ENCODE data around the gene SLC9C1.

Gene SLC9C1

DNA sequence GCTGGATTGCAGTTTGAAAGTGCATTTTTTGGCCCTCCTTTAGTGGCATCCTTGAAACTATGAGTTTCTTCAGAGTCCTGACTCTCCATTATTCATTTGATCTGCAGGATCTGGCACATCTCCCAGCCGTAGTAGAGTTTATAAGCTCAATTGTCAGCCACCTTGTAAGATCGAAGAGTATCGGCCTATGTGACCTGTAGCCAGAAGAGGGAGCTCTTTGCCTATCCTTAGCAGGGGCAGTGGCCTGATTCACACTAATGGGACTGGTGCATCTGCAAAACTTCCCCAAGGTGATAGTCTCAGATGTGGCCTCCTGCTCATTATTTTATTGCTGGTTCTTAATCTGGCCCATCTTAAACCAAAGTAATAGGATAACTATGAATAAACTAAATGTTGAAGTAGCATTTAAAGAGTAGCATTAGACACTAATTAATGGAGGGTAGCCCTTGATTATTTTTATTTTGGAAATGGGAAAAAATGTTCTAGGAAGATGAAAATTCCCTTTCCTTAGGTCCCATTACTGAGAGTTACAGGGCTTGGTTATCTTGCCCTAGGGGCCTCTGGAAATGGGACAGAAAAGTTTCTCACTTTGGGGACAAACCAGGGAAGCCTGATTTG is 182.1 kb downstream of the SLC9C1 start:
- DNase-seq (ENCODE audit: low read depth) = peak; percentile 21

- DNase-seq (ENCODE audit: low read depth) = no peak
Measured at GRCh38 chr3:112109322-112109721, 184.7 kb downstream of the SLC9C1 start.

DNA sequence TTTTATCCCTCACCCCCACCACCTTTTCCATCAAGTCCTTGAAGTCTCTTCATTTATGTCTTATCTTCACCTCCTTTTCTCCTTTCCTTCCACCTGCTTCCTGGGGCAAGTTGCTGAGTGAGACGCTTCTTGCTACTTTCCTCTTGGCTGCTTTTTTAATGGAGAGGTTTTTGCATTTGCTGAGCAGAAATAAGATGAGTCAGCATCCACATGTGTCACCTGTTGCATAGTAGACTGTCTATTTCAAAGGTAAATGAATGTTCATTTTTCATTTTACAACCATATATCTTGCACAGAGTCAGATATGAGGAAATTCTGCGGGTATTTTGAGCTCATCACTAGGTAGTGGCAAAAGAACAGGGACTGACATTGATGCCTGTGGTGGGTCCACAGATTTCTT is 189.2 kb downstream of the SLC9C1 start:
- DNase-seq (ENCODE audit: low read depth) = no peak

DNA sequence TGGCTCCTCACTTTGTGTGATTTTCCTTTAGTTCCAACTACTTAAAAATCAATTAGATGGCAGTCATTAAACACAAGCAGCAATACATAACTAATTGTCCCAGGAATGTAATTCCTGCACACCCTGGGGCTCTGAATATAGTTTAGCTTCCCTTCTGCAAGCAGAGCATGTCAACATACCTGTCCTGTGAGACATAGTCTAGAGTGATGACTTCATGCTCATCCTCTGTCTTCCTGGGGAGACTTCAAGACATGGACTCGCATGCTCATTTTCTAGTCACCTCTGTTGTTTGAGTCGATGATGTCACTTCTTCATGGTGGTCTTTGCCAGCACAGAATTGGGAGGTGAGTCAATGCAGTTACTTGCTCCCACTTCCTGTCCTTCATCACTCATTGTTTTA is 192.1 kb downstream of the SLC9C1 start:
- DNase-seq (ENCODE audit: low read depth) = no peak

- no peak for DNase-seq (ENCODE audit: low read depth)
Measured at GRCh38 chr3:112097378-112097777, 196.6 kb downstream of the SLC9C1 start.

- no peak for DNase-seq (ENCODE audit: low read depth)
Measured at GRCh38 chr3:112096176-112096575, 197.8 kb downstream of the SLC9C1 start.

GRCh38 chr3:112095731-112096130 is 198.3 kb downstream of the SLC9C1 start:
- DNase-seq (ENCODE audit: low read depth) = no peak

- no peak for DNase-seq (ENCODE audit: low read depth)
Measured at GRCh38 chr3:112093180-112093522, 200.9 kb downstream of the SLC9C1 start.

DNA sequence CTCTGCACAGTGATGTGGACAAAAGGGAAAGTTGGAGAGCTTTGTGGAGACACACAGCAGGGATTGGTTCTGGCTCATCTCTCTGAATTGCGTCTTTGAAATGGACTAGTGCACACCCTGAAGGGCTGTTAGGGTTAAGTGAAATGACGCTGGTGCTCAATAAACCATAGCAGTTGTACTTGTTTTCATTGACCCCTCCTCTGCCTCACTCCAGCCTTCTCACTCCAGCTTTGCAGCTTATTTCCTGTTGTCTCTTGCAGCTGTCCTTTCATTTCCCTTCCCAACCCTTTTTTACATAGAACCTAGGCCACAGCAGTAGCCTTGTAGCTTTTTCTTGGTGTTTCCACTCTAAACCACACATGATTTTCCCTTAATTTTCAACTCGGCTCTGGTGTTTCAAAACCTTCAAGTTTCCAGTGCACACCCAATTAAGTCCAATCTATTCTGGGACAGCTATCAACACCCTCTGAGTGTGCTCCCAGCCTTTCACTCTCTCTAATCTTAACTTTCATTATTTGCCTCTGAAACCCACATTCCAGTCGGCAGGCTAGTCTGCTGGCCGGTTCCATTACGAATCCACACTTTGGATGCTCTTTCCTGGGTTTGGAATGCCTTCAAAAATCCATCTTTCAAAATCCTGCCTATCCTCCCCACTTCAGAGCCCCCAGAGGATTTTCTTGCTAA is 201.4 kb downstream of the SLC9C1 start:
- DNase-seq (ENCODE audit: low read depth) = no peak

GRCh38 chr3:112090887-112091586 is 203.0 kb downstream of the SLC9C1 start:
- DNase-seq (ENCODE audit: low read depth) = no peak

Data from activated T-cell treated with anti-CD3 and anti-CD28 coated beads for 48 hours (primary cell).